Measurements from ENCODE around the gene MINPP1. TPM values are rescaled to one million over a fixed set of nuclear protein-coding genes. Genes with fewer than 3 reads are reported as not detected.

The MINPP1 gene
- total RNA-seq, 1 donor from 2014 or later = 64.2 TPM

GRCh38 chr10:87585565-87586514 is 81.1 kb downstream of the MINPP1 start:
- Histone ChIP-seq H2AFZ (replicated peaks) (no peak overlapping the region), H3K79me2 (ENCODE audit: low read depth) (no peaks in the 10 kb centered on the region), H3K4me1 (no peaks in the 10 kb centered on the region), H3K27me3 (no peaks in the 10 kb centered on the region), H3F3A (ENCODE audit: low read depth) (no peaks in the 10 kb centered on the region), H3K4me3 (no peak overlapping the region), H3K36me3 (no peaks in the 10 kb centered on the region), H3K27ac (no peak overlapping the region), H4K20me1 (ENCODE audit: low read depth) (no peaks in the 10 kb centered on the region), H3K4me2 (no peak overlapping the region), H3K9ac (no peak overlapping the region), H3K9me3 (ENCODE audit: low read depth) (no peaks in the 10 kb centered on the region)
- no peak overlapping the region for H3K27ac Mint-ChIP-seq
- no peak overlapping the region for H3K4me3 Mint-ChIP-seq
- no peaks in the 10 kb centered on the region for H3K9me3 Mint-ChIP-seq
- H3K27me3 Mint-ChIP-seq (ENCODE audit: insufficient read depth, low read depth) = peaks cover 4% of the 10 kb centered on the region
- no peaks in the 10 kb centered on the region for H3K36me3 Mint-ChIP-seq
- TF ChIP-seq EZH2phosphoT487 (IDR thresholded peaks at IDR 0.05) (no peak), CTCF (IDR thresholded peaks at IDR 0.05) (no peak), EZH2 (IDR thresholded peaks at IDR 0.05) (no peak)
- no peak for DNase-seq (ENCODE audit: low spot score)
- no peaks in the 10 kb centered on the region for H3K4me1 Mint-ChIP-seq

GRCh38 chr10:87589645-87590051 is 85.0 kb downstream of the MINPP1 start:
- H2AFZ ChIP-seq (replicated peaks) = no peak overlapping the region
- no peak overlapping the region for H3K4me3 ChIP-seq

GRCh38 chr10:87590705-87591588 is 86.3 kb downstream of the MINPP1 start:
- no peak overlapping the region for H3K9ac ChIP-seq
- H3K36me3 ChIP-seq = no peaks in the 10 kb centered on the region
- Mint-ChIP-seq H3K27me3 (ENCODE audit: insufficient read depth, low read depth) (peaks cover 4% of the 10 kb centered on the region), H3K36me3 (no peaks in the 10 kb centered on the region), H3K27ac (no peak overlapping the region), H3K4me3 (no peak overlapping the region), H3K9me3 (no peaks in the 10 kb centered on the region), H3K4me1 (no peaks in the 10 kb centered on the region)
- no peaks in the 10 kb centered on the region for H3K79me2 ChIP-seq (ENCODE audit: low read depth)
- no peak overlapping the region for H2AFZ ChIP-seq (replicated peaks)
- H4K20me1 ChIP-seq (ENCODE audit: low read depth) = no peaks in the 10 kb centered on the region
- TF ChIP-seq EZH2phosphoT487 (IDR thresholded peaks at IDR 0.05) = no peak
- no peak for TF ChIP-seq CTCF (IDR thresholded peaks at IDR 0.05)
- no peak for TF ChIP-seq EZH2 (IDR thresholded peaks at IDR 0.05)
- H3K27ac ChIP-seq = no peak overlapping the region
- H3K4me1 ChIP-seq = no peaks in the 10 kb centered on the region
- H3K4me3 ChIP-seq = no peak overlapping the region
- H3K27me3 ChIP-seq = no peaks in the 10 kb centered on the region
- no peaks in the 10 kb centered on the region for H3F3A ChIP-seq (ENCODE audit: low read depth)
- H3K9me3 ChIP-seq (ENCODE audit: low read depth) = no peaks in the 10 kb centered on the region
- no peak overlapping the region for H3K4me2 ChIP-seq
- DNase-seq (ENCODE audit: low spot score) = no peak

More at GRCh38 chr10:87589645-87590051, 85.0 kb downstream of the MINPP1 start:
- no peak for DNase-seq (ENCODE audit: low spot score)
- Histone ChIP-seq H3K4me1 (no peaks in the 10 kb centered on the region), H3K9ac (no peak overlapping the region), H3K27ac (no peak overlapping the region), H4K20me1 (ENCODE audit: low read depth) (no peaks in the 10 kb centered on the region), H3K27me3 (no peaks in the 10 kb centered on the region), H3K4me2 (no peak overlapping the region), H3K79me2 (ENCODE audit: low read depth) (no peaks in the 10 kb centered on the region), H3K36me3 (no peaks in the 10 kb centered on the region), H3K9me3 (ENCODE audit: low read depth) (no peaks in the 10 kb centered on the region), H3F3A (ENCODE audit: low read depth) (no peaks in the 10 kb centered on the region)
- Mint-ChIP-seq H3K36me3 (no peaks in the 10 kb centered on the region), H3K9me3 (no peaks in the 10 kb centered on the region), H3K27ac (no peak overlapping the region), H3K27me3 (ENCODE audit: insufficient read depth, low read depth) (peaks cover 4% of the 10 kb centered on the region), H3K4me1 (no peaks in the 10 kb centered on the region), H3K4me3 (no peak overlapping the region)
- TF ChIP-seq EZH2phosphoT487 (IDR thresholded peaks at IDR 0.05) (no peak), EZH2 (IDR thresholded peaks at IDR 0.05) (no peak), CTCF (IDR thresholded peaks at IDR 0.05) (no peak)

Measured in neural progenitor cell (in vitro differentiated cells).